K562 (cell line): ENCODE results near the gene INSM1. TPM values are rescaled to one million over a fixed set of nuclear protein-coding genes. Genes with fewer than 3 reads are reported as not detected.

Source experiments
- ATAC-seq: fragments of 200-7000 bp; cut with Tn5 transposase; 3 replicates; pipeline ENCODE4 v1.9.1; 2020; ENCODE audit warnings: moderate library complexity
- BruUV-seq: library from RNA; stranded (reverse); fragments of 400-500 nt; replicated peaks from 2 replicates; lab custom pipeline; 2021; lab: Mats Ljungman, UMichigan
- CTCF ChIA-PET: fragments of 300-600 bp; formaldehyde crosslinking; extraction: SDS; loops from one replicate; lab custom pipeline; 2021; ENCODE audit warnings: low intra/inter-chr PET ratio; lab: Yijun Ruan, JAX
- POLR2A ChIA-PET: fragments of 300-600, 350-650 bp; sonication (Branson Sonifier 250); formaldehyde crosslinking; extraction: SDS; loops from one replicate; lab custom pipeline; 2021; ENCODE audit warnings: antibody characterized with exemption, inconsistent platforms; lab: Yijun Ruan, JAX
- DNase-seq, 4 experiments: peaks; one replicate each; pipeline versions ENCODE4 v3.0.0 to v3.0.0-alpha.2; 2011 to 2018; ENCODE audit warnings: low spot score in 3 of 4, mixed read lengths in 3 of 4; ENCODE audit errors: extremely low read depth in 1 of 4
- FAIRE-seq: peaks from 2 replicates; lab custom pipeline; 2011; peaks lifted over from hg19 to GRCh38; lab: Jason Lieb, UNC
- H2AFZ ChIP-seq: 2 replicates; pipeline ENCODE4 v1.6.0; 2011; ENCODE audit warnings: low read depth, low read length, control low read depth, inconsistent platforms
- H3K27ac ChIP-seq: fragments of 200-600 bp; 3 replicates; pipeline ENCODE4 v1.8.0; 2011; ENCODE audit warnings: low read depth, mild to moderate bottlenecking, control low read depth, inconsistent platforms, low read length, moderate library complexity, mixed read lengths; ENCODE audit errors: extremely low read depth
- H3K27me3 ChIP-seq, 2 experiments: fragments of 300-600 bp in 1 of 2; 2 replicates in 1 of 2; 3 replicates in 1 of 2; pipeline versions ENCODE4 v1.6.0 to v1.8.0; 2011; ENCODE audit warnings: inconsistent platforms in 2 of 2, low read length in 2 of 2, mild to moderate bottlenecking in 1 of 2, mixed read lengths in 1 of 2, moderate library complexity in 1 of 2; ENCODE audit not compliant: control insufficient read depth in 2 of 2, insufficient read depth in 2 of 2
- H3K36me3 ChIP-seq: fragments of 300-600 bp; 3 replicates; pipeline ENCODE4 v1.8.0; 2011; ENCODE audit warnings: mild to moderate bottlenecking, low read length, inconsistent platforms; ENCODE audit not compliant: control insufficient read depth, insufficient read depth
- H3K4me1 ChIP-seq, 2 experiments: fragments of 200-600 bp in 1 of 2; replicated peaks in 1 of 2; 2 replicates in 1 of 2; 3 replicates in 1 of 2; pipeline versions ENCODE4 v1.5.1 to v1.8.0; 2011; ENCODE audit warnings: inconsistent platforms in 2 of 2, low read length in 2 of 2, mild to moderate bottlenecking in 1 of 2, mixed read lengths in 1 of 2, moderate library complexity in 1 of 2; ENCODE audit not compliant: control insufficient read depth in 2 of 2, insufficient read depth in 2 of 2
- H3K4me2 ChIP-seq: 2 replicates; pipeline ENCODE4 v1.6.1; 2011; ENCODE audit warnings: low read length, control low read depth, inconsistent platforms, mixed read lengths; ENCODE audit not compliant: insufficient read depth
- H3K4me3 ChIP-seq: fragments of 200-600 bp; sonication (generic), shearing (Covaris generic); 2 replicates; pipeline ENCODE4 v1.5.1; 2016; ENCODE audit warnings: control low read depth, inconsistent platforms
- H3K79me2 ChIP-seq: fragments of 200-600 bp; 3 replicates; pipeline ENCODE4 v1.8.0; 2011; ENCODE audit warnings: low read length, inconsistent platforms; ENCODE audit not compliant: control insufficient read depth, insufficient read depth
- H3K9ac ChIP-seq, 2 experiments: 2 replicates each; pipeline versions ENCODE4 v1.6.0 to v1.6.1; 2011; ENCODE audit warnings: low read depth in 2 of 2, low read length in 2 of 2, control low read depth in 1 of 2, inconsistent platforms in 1 of 2, mild to moderate bottlenecking in 1 of 2, mixed read lengths in 1 of 2; ENCODE audit not compliant: insufficient read depth in 1 of 2
- H3K9me1 ChIP-seq: one replicate; pipeline ENCODE4 v1.6.0; 2011; ENCODE audit warnings: inconsistent platforms, mild to moderate bottlenecking, low read length, moderate library complexity; ENCODE audit not compliant: control insufficient read depth, insufficient read depth
- H3K9me3 ChIP-seq: replicated peaks from 2 replicates; pipeline ENCODE4 v1.5.1; 2011; ENCODE audit warnings: low read depth, low read length, inconsistent platforms; ENCODE audit not compliant: control insufficient read depth, insufficient read depth
- H4K20me1 ChIP-seq: replicated peaks from 2 replicates; pipeline ENCODE4 v1.6.1; 2011; ENCODE audit warnings: low read length, inconsistent platforms, mixed read lengths; ENCODE audit not compliant: control insufficient read depth, insufficient read depth
- ATF7 ChIP-seq: fragments of 450-650 bp; IDR thresholded peaks from 2 replicates; pipeline ENCODE4 v1.7.1; 2014; ENCODE audit warnings: mild to moderate bottlenecking, moderate library complexity
- BRD9 ChIP-seq: fragments of 450-650 bp; IDR thresholded peaks from 2 replicates; pipeline ENCODE4 v1.6.1; 2018; ENCODE audit warnings: low read depth; ENCODE audit not compliant: partially characterized antibody
- CREB1 ChIP-seq, 2 experiments: sonication (generic) in 1 of 2; formaldehyde crosslinking in 1 of 2; IDR thresholded peaks; 2 replicates each; pipeline versions ENCODE4 v1.6.1 to v1.8.0; 2012 to 2022; ENCODE audit warnings: inconsistent platforms in 1 of 2, mild to moderate bottlenecking in 1 of 2, missing genetic modification reagents in 1 of 2, moderate library complexity in 1 of 2
- GATA2 ChIP-seq: sonication (generic); formaldehyde crosslinking; IDR thresholded peaks from 2 replicates; pipeline ENCODE4 v1.4.0; 2020; ENCODE audit warnings: mild to moderate bottlenecking, missing genetic modification reagents
- HDAC3 ChIP-seq: fragments of 450-650 bp; IDR thresholded peaks from 2 replicates; pipeline ENCODE4 v1.6.1; 2018; ENCODE audit warnings: borderline replicate concordance, mild to moderate bottlenecking, moderate library complexity; ENCODE audit not compliant: partially characterized antibody
- KAT2B ChIP-seq: IDR thresholded peaks from one replicate; pipeline ENCODE4 v1.6.1; 2012; ENCODE audit warnings: low read depth, mild to moderate bottlenecking, control low read depth, inconsistent platforms, low read length, moderate library complexity
- MXI1 ChIP-seq: IDR thresholded peaks from 2 replicates; pipeline ENCODE4 v1.6.1; 2011; ENCODE audit warnings: low read depth, mild to moderate bottlenecking, improper control_type of control experiment, low read length
- NEUROD1 ChIP-seq: fragments of 150-350 bp; IDR thresholded peaks from 2 replicates; pipeline ENCODE4 v1.6.1; 2014; ENCODE audit warnings: borderline replicate concordance, low read length, low read depth; ENCODE audit not compliant: partially characterized antibody
- NFYB ChIP-seq: IDR thresholded peaks from 2 replicates; pipeline ENCODE4 v1.6.1; 2011; ENCODE audit warnings: mild to moderate bottlenecking, moderate library complexity; ENCODE audit not compliant: insufficient read length; ENCODE audit errors: extremely low read depth
- RBM22 ChIP-seq: fragments of 200-400 bp; formaldehyde crosslinking; IDR thresholded peaks from 2 replicates; pipeline ENCODE4 v1.6.1; 2018; ENCODE audit warnings: low read length, low read depth; ENCODE audit not compliant: poor library complexity, severe bottlenecking
- RBM25 ChIP-seq: fragments of 200-400 bp; formaldehyde crosslinking; IDR thresholded peaks from 2 replicates; pipeline ENCODE4 v1.6.1; 2018; ENCODE audit warnings: low read length, low read depth, moderate library complexity; ENCODE audit not compliant: severe bottlenecking
- SMARCA5 ChIP-seq: fragments of 450-650 bp; IDR thresholded peaks from 2 replicates; pipeline ENCODE4 v1.6.1; 2016
- SP1 ChIP-seq: sonication (generic); formaldehyde crosslinking; IDR thresholded peaks from 2 replicates; pipeline ENCODE4 v1.8.1; 2022; ENCODE audit warnings: mild to moderate bottlenecking, missing genetic modification reagents
- TRIM24 ChIP-seq, 2 experiments: fragments of 450-650 bp; IDR thresholded peaks; 2 replicates each; pipeline ENCODE4 v1.6.1; 2016
- ZNF41 ChIP-seq: fragments of 250-450 bp; sonication (Bioruptor Pico); conservative IDR thresholded peaks from 2 replicates; pipeline ENCODE4 v1.4.0; 2020; ENCODE audit warnings: mild to moderate bottlenecking
- ZNF695 ChIP-seq: fragments of 450-650 bp; formaldehyde crosslinking; IDR thresholded peaks from 2 replicates; pipeline ENCODE4 v1.4.0; 2020; ENCODE audit warnings: mild to moderate bottlenecking, moderate library complexity
- ZNF79 ChIP-seq: fragments of 250-450 bp; sonication (Bioruptor Pico); IDR thresholded peaks from 2 replicates; pipeline ENCODE4 v1.4.0; 2020; ENCODE audit warnings: low read depth, mild to moderate bottlenecking, moderate library complexity
- WGBS: fragments of 100-300 bp; shearing (Covaris generic); methylation state at CpG from one replicate; pipeline ENCODE4 v1.1.6; 2016; ENCODE audit warnings: low coverage, mixed read lengths; ENCODE audit not compliant: insufficient coverage; ENCODE audit errors: missing lambda C conversion rate; 5-methylcytosine and 5-hydroxymethylcytosine counted together
- in situ Hi-C: fragments of 300-500 bp; cut with MboI; formaldehyde crosslinking; loops from 4 replicates; pipeline ENCODE4 v1.15.0; 2018; ENCODE audit warnings: inconsistent platforms, mixed read lengths
- intact Hi-C: fragments of 100-400 bp; cut with micrococcal nuclease; formaldehyde crosslinking; loops from 2 replicates; pipeline ENCODE4 v1.14.2; 2022
- polyA plus RNA-seq, 8 experiments: library from polyadenylated mRNA; depleted of rRNA in 4 of 8; stranded (reverse) in 5 of 8; unstranded in 3 of 8; fragments of >200 nt; fragmentation: Nextera tagmentation in 2 of 8; fragmentation: Illumina TruSeq in 1 of 8; extraction: Ambion mirVana in 2 of 8; extraction: Trizol in 1 of 8; gene quantifications; 2 replicates each; pipeline versions ENCODE4 v1.2.1 to v1.2.3, GENCODE V29; 2011 to 2014; ENCODE audit warnings: inconsistent platforms in 1 of 8, missing spikeins in 1 of 8
- total RNA-seq, 7 experiments: library from RNA; depleted of rRNA in 6 of 7; stranded (reverse); fragments of >200 nt in 6 of 7; fragmentation: Illumina TruSeq in 2 of 7; extraction: Trizol in 2 of 7; gene quantifications; 2 replicates each; pipeline versions ENCODE4 v1.2.1 to v1.2.3, GENCODE V29; 2011 to 2021; ENCODE audit warnings: low replicate concordance in 1 of 7
- TF ChIP-seq, protein P1 (sequence below): fragments of 450-650 bp; IDR thresholded peaks from 2 replicates; pipeline ENCODE4 v1.6.1; 2017; ENCODE audit warnings: mild to moderate bottlenecking, moderate library complexity

The INSM1 gene
- total and polyA plus RNA-seq, 9 of the 15 experiments (the other 6 are each of a cell fraction or from before 2014, with no cell fraction given) = not detected

DNA sequence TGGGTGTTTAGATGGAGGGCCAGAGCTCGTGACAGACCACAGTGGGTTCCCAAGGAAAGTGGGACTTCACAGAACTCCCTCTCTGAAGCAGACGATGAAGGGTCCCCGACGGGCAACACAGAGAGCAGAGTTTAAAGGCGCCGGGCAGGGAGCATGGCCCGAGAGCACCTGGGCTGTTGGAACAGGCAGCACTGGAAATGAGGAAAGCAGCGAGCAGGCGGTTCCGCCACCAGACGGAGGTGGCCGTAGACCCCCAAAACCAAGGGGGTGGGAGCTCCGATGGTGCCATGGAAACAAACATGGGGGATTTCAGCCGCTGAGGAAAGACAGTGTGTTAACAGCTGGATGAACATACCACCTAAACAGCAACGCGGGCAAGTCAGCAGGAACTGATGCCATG, 27.5 kb upstream of the INSM1 start (continued):
- TF ChIP-seq TRIM24 (IDR thresholded peaks at IDR 0.05) = no peak

DNA sequence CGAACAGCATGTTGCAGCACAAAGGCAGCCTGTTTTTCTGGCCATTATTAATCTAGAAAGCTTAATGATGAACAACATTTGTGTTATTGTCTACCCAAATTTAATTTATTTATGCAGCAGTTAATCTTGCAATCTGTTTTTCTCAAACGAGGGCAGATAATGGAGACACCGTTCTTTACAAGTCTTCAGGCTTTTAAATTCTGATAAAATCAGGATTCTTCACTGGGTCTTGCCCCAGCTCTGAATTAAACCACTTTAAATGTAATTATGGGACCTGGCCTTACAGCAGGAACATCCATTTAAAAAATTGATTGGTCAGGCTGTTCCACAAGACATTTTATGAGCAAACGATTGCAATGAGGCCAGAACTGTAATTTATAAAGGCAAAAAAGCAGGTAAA, 26.5 kb upstream of the INSM1 start:
- Histone ChIP-seq H3K4me2 (no peak overlapping the region), H3K79me2 (no peaks in the 10 kb centered on the region), H3K27me3 (peaks cover 0 to 8% of the 10 kb centered on the region in 2 experiments; a peak in 1 of 5 replicates), H3K4me3 (no peak overlapping the region), H3K9ac (no peak overlapping the region), H3K4me1 (no peaks in the 10 kb centered on the region), H4K20me1 (no peaks in the 10 kb centered on the region), H3K9me3 (no peaks in the 10 kb centered on the region), H2AFZ (no peak overlapping the region), H3K36me3 (no peaks in the 10 kb centered on the region), H3K27ac (no peak overlapping the region), H3K9me1 (no peaks in the 10 kb centered on the region)
- DNase-seq (no peak), ATAC-seq (no peak), FAIRE-seq (no peak)
- TF ChIP-seq SMARCA5 (no peak), ZNF79 (no peak), SP1 (no peak), ATF7 (no peak), NEUROD1 (no peak), GATA2 (no peak), RBM22 (no peak), BRD9 (no peak), CREB1 (IDR thresholded peaks at IDR 0.05) (no peak), CREB1 (CRISPR knock-in tag; IDR thresholded peaks at IDR 0.05) (no peak), HDAC3 (no peak), ZNF695 (CRISPR knock-in tag) (no peak), ZNF41 (no peak), NFYB (no peak), MXI1 (no peak), KAT2B (no peak), RBM25 (no peak)
- TF ChIP-seq, protein P1, sequence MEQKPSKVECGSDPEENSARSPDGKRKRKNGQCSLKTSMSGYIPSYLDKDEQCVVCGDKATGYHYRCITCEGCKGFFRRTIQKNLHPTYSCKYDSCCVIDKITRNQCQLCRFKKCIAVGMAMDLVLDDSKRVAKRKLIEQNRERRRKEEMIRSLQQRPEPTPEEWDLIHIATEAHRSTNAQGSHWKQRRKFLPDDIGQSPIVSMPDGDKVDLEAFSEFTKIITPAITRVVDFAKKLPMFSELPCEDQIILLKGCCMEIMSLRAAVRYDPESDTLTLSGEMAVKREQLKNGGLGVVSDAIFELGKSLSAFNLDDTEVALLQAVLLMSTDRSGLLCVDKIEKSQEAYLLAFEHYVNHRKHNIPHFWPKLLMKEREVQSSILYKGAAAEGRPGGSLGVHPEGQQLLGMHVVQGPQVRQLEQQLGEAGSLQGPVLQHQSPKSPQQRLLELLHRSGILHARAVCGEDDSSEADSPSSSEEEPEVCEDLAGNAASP = no peak
- intact Hi-C loops (no loop called here), in situ Hi-C loops (no loop called here)
- CTCF ChIA-PET = no interaction called here
- POLR2A ChIA-PET = no interaction called here
- no TSS peak for BruUV-seq
- 2% methylated on average over 4 of the region's 4 CpGs for WGBS
